GM23248 (cell line): ENCODE results near the gene VDAC1.

Source experiments
- EZH2 ChIP-seq: fragments of 200-600 bp; sonication (generic); IDR thresholded peaks from 2 replicates; pipeline ENCODE4 v1.6.1; 2018; ENCODE audit warnings: antibody characterized with exemption, mild to moderate bottlenecking; ENCODE audit not compliant: insufficient read depth, poor library complexity, severe bottlenecking
- EZH2phosphoT487 ChIP-seq: fragments of 200-600 bp; sonication (generic); IDR thresholded peaks from 2 replicates; pipeline ENCODE4 v1.6.1; 2018; ENCODE audit warnings: antibody characterized with exemption, moderate library complexity, mild to moderate bottlenecking, low read depth; ENCODE audit not compliant: insufficient read depth

DNA sequence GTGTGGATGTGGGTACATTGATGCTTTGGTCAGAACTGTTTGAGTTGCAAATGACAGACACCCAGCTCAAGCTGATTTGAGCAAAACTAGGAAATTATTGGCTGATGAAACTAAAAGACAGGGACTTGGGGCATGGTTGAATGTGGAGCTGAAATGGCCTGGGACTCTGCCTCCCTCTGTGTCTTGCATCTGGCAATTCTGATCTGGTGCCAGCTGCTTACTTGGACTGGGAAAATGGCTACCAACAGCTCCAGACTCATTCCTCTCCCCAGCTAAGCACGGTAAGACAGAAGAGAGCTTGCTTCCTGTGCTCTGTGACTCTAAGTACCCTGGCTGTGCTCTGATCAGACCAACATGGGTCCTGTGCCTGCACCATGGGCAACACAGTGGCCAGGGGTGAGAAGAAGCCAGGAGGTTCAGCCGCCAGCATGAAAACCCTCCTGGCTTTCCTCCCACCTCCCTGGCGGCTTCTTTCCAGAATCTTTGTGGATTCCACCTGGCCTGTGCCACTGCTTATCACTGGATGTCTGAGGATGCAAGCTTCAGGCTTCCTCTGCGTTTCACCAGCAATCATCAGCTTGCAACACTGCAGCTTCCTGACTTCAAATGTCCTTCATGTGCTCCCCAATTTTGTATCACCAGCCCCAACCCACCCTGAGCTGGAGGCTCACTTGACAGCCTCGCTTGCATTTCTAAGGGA, 80.4 kb downstream of the VDAC1 start:
- no peak for TF ChIP-seq EZH2phosphoT487
- no peak for TF ChIP-seq EZH2
